Measurements from ENCODE around the gene ZNF35.

ZNF35 gene

DNA sequence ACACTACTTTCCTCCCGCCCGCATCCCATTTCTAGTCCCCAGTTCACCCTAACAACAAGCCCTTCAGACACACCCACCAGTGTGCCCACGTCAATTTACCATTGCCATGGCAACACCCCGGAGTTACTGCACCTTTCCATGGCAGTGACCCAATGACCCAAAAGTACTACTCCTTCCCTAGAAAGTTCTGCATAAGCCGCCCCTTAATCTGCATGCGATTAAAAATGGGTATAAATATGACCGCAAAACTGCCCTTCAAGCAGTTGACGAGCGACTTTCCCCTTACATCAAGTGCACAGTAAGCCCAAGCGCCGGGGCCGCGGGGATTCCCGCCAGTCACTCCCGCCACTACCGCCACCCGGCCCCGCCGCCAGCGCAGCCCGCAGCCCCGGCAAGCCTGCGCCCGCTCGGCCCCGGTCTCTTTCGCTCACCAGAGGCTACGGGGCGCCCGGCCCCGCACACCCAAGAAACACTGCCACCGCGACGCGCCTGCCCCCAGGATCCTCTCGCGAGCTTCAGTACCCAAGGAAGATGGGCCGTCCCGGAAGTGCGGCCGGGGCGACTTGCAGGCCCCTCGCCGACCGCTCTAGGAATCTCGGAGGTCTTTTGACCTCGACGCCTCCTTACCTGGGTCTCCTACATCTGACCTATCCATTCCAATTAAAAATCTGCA is 36.7 kb downstream of the ZNF35 start:
- TF ChIP-seq TCF4 (CRISPR knock-in tag; IDR thresholded peaks at IDR 0.05; ENCODE audit: borderline replicate concordance) (no peak), RARB (CRISPR knock-in tag; IDR thresholded peaks at IDR 0.05) (no peak), ARNTL (CRISPR knock-in tag; IDR thresholded peaks at IDR 0.05; ENCODE audit: borderline replicate concordance, low read depth) (no peak), ZFP30 (CRISPR knock-in tag; IDR thresholded peaks at IDR 0.05) (no peak; the same call in 1 of the 2 replicates)
- ATAC-seq: peak; percentile 98

DNA sequence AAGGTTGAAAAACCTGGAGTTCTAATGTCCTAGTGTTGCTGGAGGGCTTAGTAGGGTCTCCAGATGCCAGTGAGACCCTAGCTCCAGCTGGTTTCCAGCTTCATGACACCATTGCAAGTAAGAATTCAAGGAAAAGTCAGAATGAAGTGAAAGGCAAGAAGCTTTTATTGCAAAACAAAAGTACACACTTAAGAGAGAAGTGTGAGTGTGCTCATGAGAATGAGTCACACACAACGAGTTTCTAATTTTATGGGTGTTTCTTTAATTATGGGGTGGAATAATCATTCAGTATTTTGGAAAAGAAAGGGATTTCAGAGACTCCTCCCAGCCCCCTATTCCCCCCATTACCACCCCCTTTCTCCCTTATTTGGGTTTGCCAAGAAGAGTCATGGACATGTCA is 39.4 kb downstream of the ZNF35 start:
- ATAC-seq: no peak
- no peak for TF ChIP-seq TCF4 (CRISPR knock-in tag; IDR thresholded peaks at IDR 0.05; ENCODE audit: borderline replicate concordance)
